Adipose tissue (tissue), 3 donors: ENCODE measurements around the gene SEMA7A. TPM values are rescaled to one million over a fixed set of nuclear protein-coding genes. Genes with fewer than 3 reads are reported as not detected.
"Not testable (repeated sequence)": the region's sequence is repeated elsewhere in the genome, so short reads cannot be mapped to it uniquely, and the experiment has no call there.

ENCODE experiments used
- H3K27ac ChIP-seq: one replicate; pipeline ENCODE4 v1.5.1; 2013; ENCODE audit warnings: low read depth, low read length
- WGBS, 3 donors: extraction: QIAGEN DNeasy Blood & Tissue Kit; methylation state at CpG; one replicate each; pipeline ENCODE4 v1.1.7; 2013; 5-methylcytosine and 5-hydroxymethylcytosine counted together
- polyA plus RNA-seq, 3 donors: library from polyadenylated mRNA; stranded (reverse); fragments of 200-250 nt; gene quantifications; one replicate each; pipeline ENCODE4 v1.2.3, GENCODE V29; 2013
- donor health status: healthy with polysubstance abuse.
- donor health status: Bipolar disorder and iron deficiency.
- donor health status: healthy.

Gene SEMA7A
- polyA plus RNA-seq, 3 donors = 0.75 to 3.0 (median 2.4) TPM

DNA sequence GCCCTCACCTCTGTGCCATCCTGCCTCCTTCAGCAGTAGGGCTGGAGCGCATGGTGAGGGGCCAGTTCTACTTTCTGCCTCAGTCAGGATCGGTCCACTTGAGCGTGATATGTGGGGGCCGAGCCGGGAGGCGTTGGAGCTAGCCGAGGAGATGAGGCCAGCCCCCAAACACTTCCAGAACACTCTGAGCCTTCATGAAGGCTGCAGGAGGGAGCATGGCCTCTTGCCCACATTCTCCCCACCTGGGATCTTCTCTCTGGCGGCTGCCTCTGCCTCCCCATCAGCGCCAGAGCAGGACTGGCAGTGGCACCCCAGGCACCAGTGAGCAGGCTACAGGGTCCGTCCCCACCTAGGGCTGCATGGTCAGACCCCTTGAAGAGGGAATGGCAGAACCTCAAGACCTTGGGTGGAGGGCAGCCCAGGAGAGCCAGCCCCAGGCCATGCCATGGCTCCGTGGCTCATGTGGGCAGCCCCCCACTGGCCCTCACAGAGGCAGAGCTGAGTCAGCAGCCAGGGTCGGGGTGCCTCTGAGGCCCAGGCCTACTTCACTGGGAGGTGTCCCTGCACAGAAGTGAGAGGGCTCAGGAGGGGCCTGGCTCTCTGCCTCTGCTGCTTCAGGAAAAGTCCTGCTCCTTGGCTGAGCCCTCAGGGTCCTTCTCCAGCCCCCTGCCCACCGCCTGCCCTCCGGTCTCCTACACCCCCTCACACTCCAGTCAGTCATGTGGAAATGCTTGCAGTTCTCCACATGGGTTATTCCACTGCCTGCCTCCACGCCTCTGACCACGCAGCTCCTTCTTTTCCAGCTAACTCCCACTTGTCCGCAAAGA is 38.2 kb downstream of the SEMA7A start:
- no peak overlapping the region for H3K27ac ChIP-seq
- WGBS, 3 donors = 83 to 89% (median 85%) methylated on average over 17 of the region's 17 CpGs

DNA sequence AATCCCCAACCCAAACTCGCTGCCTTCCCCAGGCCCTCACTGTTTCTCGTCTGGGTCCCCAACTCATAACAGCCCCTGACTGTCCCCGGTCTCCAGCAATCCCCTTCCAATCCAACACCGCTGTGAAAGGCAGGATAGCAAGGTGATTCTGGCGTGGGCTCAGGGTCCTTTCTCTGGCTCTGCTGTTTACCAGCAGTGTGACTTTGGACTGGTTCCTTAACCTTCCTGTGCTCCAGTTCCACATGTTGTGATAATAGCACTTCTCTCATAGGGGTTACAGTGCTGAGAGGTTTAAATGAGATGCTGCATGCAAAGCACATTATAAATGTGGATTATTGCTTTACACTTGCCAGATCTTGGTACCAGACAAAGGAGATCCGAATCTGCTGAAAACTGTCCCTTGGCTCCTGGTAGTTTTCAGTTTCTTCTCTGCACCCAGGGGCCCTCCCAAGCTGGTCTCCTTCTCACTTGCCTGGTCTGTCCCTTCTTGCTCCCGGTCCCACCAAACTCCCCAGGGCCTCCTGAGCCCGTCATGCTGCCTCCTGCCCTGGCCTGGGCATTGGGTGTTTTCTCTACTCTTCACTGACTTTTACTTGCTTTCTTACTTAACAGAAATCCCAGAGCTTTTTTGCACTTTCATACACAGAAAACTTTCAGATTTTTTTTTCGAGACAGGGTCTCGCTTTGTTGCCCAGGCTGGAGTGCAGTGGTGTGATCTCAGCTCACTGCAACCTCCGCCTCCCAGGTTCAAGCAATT is 39.5 kb downstream of the SEMA7A start:
- WGBS, 3 donors = 81 to 93% (median 92%) methylated on average over 11 of the region's 11 CpGs
- H3K27ac ChIP-seq = no peak overlapping the region

DNA sequence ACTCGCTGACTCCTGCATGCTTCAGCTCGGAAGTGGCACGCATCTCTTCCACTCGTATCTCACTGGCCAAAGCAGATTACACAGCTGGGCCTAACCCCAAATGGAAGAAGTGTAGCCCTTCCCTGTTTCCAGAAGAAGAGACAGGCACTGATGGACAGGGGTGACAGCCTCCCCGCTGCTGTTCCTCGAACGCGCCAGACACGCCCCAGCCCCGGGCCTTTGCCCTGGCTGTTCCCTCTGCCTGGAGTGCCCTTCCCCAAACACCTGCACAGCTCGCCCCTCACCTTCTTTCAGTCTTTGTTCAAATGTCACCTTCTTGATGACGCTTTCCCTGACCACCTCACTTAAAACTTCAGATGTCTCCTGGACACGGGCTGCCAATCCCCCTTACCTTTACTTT is 40.3 kb downstream of the SEMA7A start:
- no peak overlapping the region for H3K27ac ChIP-seq
- WGBS, 3 donors = 84 to 93% (median 93%) methylated on average over 13 of the region's 13 CpGs

DNA sequence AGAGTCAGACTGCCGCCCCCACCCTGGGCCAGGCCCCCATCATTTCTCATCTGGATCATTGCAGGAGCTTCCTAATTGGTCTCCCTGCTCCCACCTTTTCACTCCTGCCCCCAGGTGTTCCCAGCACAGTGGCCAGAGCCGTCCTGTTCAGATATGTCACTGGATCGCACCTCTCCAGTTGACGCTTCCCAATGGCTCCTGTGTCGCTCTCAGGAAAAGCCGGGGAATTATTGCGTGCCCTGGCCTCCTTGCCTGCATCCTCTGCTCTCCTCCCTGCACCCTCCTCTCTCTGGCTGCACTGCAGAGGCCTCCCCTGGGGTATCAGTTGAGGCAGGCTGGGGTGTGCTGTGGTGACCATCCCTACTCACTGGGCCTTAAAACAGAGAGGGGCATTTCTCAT is 40.9 kb downstream of the SEMA7A start:
- WGBS, 3 donors = 80 to 83% (median 80%) methylated on average over 7 of the region's 7 CpGs
- H3K27ac ChIP-seq = no peak overlapping the region

DNA sequence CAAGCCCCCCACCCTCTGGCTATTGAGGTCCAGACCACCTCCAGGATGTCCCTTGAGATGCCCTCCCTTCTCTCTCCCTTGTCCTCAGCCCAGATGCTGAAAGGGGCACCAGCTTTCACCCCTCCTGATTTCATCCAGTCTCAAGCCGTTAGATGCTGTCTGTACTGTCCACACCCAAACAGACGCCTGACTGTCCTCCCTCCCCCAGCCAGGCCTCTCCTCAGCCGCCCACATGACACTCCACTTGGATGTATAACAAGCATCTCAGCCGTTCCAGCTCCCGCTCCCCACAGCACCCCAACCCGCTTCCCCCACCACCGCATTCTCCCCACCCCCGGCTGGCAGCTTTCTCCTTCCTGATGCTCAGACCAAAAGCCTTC is 41.3 kb downstream of the SEMA7A start:
- WGBS, 3 donors = 38 to 50% (median 40%) methylated on average over 8 of the region's 8 CpGs
- H3K27ac ChIP-seq = no peak overlapping the region

DNA sequence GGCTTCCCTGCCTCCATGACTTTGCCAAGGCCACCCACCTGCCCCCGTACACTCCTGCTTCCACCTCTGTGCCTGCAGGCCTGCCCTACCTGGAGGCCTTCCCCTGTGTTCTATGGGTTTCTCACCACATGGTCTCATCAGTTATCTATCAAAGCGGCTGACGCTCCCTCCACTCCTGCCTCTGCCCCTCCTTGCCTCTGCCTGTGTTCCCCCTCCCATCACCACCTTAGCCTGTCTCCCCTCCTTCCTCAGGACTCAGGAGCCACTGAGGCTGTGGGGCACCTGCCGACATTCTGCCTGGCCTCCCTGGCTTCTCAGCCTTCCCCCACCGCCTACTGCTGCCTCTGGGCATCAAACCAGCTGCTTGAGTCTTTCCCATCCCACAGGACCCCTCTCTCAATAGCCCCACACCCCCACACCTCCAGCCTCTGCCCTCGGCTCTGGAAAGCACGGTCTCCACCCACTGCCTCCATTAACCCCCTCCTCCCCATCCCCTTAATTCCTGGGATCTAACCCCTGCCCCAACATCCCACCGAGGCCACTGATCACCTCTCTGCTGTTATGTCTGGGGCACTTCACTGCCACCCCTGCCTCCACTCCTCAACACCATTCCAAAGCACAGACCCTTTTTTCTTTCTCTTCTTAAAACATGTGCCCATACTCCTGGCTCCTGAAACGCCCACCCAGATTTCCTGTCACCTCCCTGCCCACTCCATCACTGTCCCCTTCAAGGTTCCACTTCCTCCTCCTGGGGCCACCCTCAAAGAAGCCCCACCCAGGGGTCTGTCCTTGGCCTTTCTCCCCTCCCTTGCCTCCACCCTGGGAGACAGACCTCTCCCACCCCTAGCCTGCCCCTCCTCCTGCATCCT is 41.9 kb downstream of the SEMA7A start:
- WGBS, 3 donors = 67 to 74% (median 71%) methylated on average over 9 of the region's 9 CpGs
- no peak overlapping the region for H3K27ac ChIP-seq

DNA sequence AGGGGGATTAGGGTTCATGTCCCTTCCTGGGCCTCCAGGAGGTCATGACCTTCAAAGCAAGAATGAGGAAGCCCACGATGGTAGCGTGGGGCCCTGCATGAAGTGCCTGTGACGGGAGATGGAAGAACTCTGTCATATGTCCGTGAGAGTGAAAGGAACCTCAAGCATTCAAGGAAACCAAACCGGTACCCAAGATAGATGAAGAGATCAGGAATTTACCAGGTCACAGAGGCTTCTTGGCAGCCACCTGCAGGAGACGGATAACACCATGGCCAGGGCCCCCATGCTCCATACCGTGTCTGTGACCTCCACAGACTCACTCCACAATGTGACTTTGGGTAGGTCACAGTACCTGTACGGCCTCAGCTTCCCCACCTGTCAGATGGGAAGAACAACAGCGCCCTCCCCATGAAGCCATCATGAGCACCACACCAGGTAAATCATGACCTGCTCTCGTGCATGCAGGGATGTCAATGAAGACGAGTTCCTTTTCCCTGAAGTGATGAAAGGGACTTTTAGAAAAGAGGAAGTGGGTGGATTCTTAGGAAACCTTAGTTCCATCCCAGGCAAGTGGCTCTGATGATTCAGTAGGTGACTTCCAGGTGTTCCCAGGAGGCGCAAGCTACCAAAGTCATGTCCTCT is 43.0 kb downstream of the SEMA7A start:
- 60 to 84% (median 74%) methylated on average over 12 of the region's 12 CpGs for WGBS, 3 donors

DNA sequence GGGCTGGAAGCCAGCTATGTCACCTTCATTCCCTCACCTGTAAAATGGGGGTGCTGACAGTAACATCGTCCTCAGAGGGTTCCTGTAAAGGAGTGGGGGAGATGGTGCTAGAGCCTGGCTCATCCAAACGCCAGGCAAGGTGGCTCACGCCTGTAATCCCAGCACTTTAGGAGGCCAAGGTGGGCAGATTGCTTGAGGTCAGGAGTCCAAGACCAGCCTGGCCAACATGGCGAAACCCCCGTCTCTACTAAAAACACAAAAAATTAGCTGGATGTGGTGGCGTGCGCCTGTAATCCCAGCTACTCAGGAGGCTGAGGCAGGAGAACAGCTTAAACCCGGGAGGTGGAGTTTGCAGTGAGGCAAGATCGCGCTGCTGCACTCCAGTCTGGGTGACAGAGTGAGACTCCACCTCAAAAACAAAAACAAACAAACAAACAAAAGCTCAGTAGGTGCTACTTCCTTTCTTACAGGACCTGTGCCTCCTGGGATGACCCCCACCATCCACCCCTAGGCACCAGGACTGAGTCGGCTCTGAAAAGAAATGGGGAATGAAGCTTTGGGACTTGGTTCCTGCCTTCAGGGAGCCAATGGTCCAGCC is 43.6 kb downstream of the SEMA7A start:
- not testable (repeated sequence) for H3K27ac ChIP-seq
- 90 to 93% (median 92%) methylated on average over 11 of the region's 11 CpGs for WGBS, 3 donors

More for the DNA sequence above, 43.0 kb downstream of the SEMA7A start:
- no peak overlapping the region for H3K27ac ChIP-seq

DNA sequence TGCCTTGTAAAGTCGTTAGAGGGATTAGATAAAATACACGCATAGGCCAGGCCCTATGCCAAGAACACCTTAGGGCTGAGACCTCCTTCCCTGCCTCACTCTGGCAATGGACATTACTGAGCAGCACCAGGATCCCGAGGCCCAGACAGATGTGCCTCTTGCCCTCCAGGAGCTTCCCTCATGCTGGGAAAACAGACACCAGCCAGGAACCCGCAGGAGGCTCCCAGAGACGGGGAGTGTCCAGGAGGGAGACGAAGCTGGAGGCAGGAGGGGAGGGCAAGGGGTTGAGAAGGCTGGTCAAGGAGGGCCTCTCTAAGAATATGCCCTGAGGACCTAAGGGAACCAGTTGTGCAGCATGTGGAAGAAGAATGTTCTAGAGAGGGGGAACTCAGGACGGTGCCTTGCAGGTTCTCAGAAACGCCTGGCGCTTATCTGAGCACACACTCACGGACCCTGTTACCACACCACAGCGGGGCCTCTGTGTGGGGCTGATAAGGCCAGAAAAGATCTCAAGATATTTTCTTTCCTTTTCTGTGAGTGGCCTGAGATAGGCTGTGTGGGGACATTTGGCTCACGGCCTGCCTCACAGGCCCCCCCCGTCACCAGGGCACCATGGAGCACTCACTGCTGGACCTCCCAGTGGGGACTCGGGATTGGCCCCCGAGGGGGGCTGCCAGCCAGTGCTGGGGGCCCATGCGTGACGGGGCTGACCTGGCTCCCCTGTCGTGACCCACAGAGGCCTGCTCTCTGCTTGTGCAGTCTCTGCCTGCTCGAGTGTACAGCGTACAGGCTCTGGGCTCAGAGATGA is 44.3 kb downstream of the SEMA7A start:
- 62 to 70% (median 66%) methylated on average over 20 of the region's 20 CpGs for WGBS, 3 donors
- H3K27ac ChIP-seq = no peak overlapping the region

DNA sequence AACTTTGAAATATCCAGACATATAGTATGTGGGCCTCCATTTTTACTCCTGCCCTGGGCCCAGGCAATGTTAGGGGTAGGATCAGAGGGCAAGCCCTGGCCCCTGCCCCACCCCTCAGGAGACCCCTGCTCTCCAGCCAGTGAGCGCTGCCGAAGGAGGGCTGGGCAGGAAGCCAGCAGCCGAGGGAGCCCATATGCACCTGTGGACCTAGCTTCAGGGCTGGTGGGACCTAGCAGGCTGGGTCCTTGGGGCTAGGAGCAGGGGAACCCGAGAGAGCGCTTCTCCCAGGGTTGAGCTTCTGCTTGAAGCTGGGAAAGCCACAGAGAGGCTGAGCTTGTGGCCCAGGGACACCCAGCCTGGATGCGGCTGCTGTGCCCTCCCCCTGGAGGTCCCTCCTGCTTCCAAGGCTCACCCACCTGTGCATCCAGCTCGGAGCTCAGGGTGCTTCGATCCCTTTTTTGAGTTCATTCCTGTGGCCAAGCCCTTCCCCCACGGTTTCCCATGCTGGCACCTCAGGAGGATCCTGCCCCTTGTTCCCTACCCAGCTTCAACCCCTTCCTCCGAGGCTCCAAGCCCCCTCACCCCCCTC is 45.3 kb downstream of the SEMA7A start:
- 81 to 87% (median 86%) methylated on average over 10 of the region's 10 CpGs for WGBS, 3 donors
- H3K27ac ChIP-seq = no peak overlapping the region

DNA sequence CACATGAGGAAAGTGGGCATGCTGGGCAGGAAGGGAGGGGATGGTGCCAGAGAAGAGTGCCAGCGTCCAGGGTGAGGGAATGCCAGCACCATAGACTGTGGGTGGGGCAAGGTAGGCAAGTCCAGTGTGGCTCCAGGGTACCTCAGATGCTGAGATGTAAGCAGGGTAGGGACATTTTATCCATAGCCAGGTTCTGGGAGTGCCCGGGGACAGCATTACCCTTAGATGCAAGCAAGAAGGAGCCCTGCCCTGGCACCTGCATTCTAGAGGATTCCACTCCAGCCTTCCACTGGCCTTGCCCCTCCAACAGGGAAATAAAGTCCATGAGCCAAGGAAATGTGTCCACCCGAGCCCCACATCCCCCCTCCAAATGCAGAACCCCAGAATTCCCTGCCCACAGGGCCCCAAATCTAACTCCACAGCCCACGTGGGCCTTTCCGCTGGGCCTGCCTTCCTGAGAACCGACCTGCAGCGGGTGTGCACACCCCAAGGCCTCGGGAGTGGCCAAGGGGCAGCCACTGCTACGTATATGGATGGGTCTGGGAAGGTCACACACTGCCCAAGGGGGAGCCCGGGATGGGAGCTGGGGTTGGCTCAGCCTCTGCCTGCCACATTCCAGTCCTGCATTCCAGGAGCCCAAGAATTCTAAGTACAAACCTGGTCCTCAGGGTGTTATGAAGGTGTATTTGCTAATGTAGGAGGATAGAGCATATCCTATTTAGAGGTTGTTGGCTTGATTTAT is 46.0 kb downstream of the SEMA7A start:
- H3K27ac ChIP-seq = no peak overlapping the region
- WGBS, 3 donors = 73 to 82% (median 80%) methylated on average over 10 of the region's 10 CpGs

DNA sequence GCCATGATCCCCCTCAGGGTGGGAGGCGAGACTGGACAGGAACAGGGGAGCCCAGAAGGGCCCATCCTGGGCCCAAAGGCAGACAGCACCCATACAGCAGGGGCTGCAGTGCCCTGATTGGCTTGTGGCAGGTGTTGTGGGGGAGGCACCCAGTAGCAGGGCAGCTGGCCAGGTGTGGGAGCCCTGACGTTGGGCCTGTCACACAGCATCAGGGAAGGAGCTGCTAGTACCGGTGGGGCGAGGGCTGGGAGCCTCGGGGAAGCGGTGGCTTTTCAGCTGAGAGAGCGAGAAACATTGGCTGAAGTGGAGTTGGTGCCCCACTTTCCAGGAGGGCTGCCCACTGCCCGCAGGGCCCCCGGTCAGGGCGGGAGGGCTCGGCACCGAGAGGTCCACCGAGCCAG is 46.6 kb downstream of the SEMA7A start:
- 84 to 88% (median 86%) methylated on average over 13 of the region's 13 CpGs for WGBS, 3 donors
- no peak overlapping the region for H3K27ac ChIP-seq

DNA sequence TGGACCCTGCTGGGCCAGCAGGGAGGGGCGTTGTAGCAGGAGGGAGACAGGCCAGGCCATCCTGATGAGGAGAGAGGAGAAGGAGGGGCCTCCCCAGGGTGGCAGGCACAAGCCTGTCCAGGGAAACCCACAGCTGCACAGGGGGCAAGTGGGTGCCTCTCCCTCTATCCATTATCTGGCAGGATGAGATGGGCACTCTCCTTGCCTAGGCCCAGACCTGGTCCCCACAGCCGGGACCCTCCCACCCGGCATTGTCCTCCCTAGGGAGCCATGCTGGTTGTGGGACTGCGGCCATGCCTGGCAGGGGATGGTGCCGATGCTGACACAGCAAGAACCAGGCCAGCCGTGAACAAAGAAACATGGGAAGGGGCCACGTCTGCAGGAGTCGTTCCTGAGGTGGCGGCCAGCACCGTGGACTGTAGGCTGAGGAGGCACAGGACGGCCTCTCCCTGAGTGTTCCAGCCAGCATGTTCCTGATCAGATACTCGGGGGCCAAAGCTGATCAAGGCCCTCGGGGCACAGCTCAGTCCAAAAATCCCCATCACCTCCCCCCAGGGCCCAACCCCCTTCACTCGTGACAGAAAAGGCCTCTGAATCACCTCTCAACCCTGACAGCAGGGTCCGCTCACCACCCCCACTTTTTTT is 47.1 kb downstream of the SEMA7A start:
- no peak overlapping the region for H3K27ac ChIP-seq
- WGBS, 3 donors = 83 to 87% (median 83%) methylated on average over 15 of the region's 15 CpGs

DNA sequence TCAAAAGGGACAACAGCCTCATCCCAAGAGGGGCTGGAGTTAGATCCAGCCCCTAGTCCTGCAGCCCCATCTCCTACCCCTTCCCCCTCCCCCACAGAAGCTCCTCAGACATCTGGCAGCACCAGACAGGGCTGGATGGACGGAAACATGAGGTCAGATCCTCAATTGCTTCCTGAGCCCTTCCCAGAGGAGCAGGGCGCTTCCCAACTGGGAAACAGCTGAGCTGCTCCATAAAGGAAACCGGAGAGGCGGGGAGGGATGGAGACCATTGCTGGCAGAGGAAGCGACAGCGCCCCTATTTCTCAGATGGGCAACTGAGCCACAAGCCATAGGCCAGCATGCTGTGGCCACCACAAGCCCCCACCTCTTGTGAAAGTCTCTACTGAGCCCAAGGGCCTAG is 48.0 kb downstream of the SEMA7A start:
- no peak overlapping the region for H3K27ac ChIP-seq
- 62 to 89% (median 78%) methylated on average over 6 of the region's 6 CpGs for WGBS, 3 donors

DNA sequence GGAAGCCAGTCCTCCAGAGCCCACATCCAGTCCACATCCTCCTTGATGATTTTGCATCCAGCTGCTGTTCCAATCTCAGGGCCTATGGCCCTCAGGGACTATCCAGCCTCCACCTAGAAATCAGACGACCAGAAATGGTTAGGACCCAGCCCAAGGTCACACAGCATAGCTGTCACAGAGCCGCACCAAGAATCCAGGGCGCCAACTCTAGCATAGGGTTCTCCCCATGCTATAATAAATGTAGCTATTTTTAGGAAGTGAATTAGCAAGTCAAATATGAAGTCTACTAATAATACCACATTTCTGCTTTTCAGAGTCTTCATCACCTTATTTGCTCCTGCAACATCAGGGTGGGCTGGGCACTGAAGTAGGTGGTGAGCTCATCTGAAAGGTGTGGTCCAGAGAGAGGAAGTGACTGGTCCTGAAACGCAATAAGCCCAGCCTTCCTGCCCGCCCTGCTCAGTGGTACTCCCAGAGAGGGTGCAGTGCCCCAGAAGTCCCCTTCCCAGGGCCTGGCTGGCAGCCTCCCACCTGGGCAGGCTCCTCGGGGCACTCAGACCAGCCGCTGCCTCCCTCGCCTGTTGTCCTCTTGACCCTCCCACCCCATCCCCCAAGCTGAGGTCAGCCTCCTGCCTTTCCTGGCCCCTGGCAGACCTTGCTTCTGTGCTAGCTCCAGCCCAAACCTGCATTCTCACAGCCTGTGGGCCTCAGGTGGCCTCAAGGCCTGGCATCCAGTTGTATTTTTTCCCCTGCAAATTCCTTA is 48.7 kb downstream of the SEMA7A start:
- H3K27ac ChIP-seq = no peak overlapping the region
- 34 to 69% (median 44%) methylated on average over 8 of the region's 8 CpGs for WGBS, 3 donors
